Measurements from ENCODE around the gene VAC14.
A peak's percentile ranks its signal among the peaks of the same experiment; 100 is the strongest.

Gene VAC14

DNA sequence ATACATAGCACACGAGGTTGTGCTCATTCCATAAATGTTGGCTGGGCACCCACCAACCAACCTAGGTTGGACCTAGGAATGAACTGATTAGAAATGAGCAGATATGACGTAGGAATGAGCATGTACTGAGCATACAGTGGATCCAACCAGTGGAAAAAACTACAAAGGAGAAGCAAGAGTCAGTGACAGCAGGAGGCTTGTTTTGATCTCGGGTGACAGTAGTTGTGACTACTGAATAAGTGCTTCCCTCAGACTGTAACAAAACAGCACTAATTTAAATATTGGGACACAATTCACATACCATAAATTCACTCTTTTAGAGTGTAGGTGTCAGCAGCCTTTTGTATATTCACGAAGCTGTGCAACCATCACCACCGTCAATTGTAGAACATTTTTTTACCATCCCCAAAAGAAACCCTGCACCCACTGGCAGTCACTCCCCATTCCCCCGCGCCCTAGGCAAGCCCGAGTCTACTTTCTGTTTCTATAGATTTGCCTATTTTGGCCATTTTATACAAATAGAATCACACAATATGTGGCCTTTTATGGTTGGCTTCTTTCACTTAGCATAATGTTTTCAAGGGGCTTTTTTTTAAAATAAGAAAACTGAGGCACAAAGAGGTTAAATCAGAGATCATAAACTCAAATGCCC lies 7.0 kb downstream of the VAC14 start:
- H3K4me3 ChIP-seq (ENCODE audit: low read depth, low read length), result no peak overlapping the region
- TF ChIP-seq CTCF (IDR thresholded peaks at IDR 0.05; ENCODE audit: low read depth, low read length), result no peak

DNA sequence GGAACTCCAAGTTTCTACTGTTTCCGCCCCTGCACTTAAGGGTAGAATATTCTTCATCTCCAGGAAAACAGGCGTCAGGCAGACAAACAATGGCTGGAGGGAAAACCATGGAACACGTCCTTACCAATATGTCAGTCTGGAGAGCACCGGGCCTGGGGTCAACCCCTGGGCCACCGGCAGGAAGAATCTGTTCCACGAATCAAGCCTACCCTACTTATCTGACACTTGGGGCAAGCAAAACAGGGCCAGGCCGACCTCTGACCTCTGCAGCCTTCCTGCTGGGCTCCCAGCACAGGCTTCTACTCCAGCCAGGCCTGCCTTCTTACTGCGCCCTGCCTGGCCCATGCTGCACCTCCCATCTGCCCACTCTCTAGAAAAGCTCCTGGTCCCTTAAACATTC lies 10.1 kb downstream of the VAC14 start:
- TF ChIP-seq CTCF (IDR thresholded peaks at IDR 0.05; ENCODE audit: low read depth, low read length), result no peak
- no peak overlapping the region for H3K4me3 ChIP-seq (ENCODE audit: low read depth, low read length)

DNA sequence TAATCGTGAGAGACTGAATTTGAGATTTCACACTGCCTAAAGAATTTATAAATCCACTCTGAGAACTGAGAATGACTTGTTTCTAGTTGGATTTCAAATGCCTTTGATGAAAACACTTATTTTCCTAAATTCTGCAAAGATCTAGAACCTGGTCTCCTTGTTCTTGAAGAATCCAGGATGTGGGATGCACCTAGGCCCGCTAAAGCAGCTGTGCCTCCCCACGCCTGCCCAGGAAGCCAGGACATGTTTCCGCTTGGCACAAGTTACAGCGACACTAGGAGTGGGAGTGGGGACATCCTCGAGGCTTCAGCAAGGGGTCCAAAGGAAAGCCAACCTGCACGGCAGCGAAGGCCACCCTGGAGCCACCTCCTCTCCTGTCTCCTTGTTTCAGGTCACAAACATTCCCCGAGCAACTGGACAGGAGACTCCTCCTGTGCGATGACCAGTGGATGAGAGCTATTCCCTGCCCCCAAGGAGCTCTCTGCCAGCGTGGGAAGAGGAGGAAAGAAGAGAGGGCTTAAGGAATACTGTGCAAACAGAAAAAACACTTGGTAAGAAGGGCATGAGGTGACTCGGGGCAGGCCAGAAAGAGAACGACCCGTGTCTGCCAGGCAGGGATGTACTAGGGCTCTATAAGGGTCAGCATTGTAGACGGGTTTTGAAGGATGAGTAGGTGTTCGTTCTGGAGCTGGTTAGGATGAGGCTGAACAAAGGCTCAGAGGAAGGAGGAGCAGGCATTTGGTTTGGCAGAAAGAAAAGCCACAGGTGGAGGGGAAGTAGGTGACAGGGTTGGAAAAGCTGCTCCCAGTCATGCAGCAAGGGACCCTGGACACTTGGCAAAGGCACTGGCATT lies 11.1 kb downstream of the VAC14 start:
- no peak for TF ChIP-seq CTCF (IDR thresholded peaks at IDR 0.05; ENCODE audit: low read depth, low read length)
- no peak overlapping the region for H3K4me3 ChIP-seq (ENCODE audit: low read depth, low read length)

GRCh38 chr16:70788668-70789594 lies 12.0 kb downstream of the VAC14 start:
- 0 out of 2 replicates have a peak overlapping the region, but pooled peaks have one; percentile 12 for H3K4me3 ChIP-seq (ENCODE audit: low read depth, low read length)
- no peak for TF ChIP-seq CTCF (IDR thresholded peaks at IDR 0.05; ENCODE audit: low read depth, low read length)

- no peak overlapping the region for H3K4me3 ChIP-seq (ENCODE audit: low read depth, low read length)
- no peak for TF ChIP-seq CTCF (IDR thresholded peaks at IDR 0.05; ENCODE audit: low read depth, low read length)
Observed at GRCh38 chr16:70786020-70786755, 14.8 kb downstream of the VAC14 start.

GRCh38 chr16:70784692-70785555 lies 16.0 kb downstream of the VAC14 start:
- TF ChIP-seq CTCF (IDR thresholded peaks at IDR 0.05; ENCODE audit: low read depth, low read length), result no peak
- no peak overlapping the region for H3K4me3 ChIP-seq (ENCODE audit: low read depth, low read length)
